ENCODE results near the gene LRRC75B. TPM values are rescaled to one million over a fixed set of nuclear protein-coding genes. Genes with fewer than 3 reads are reported as not detected.

Gene LRRC75B
- total and polyA plus RNA-seq, 2 of the 8 experiments (the other 6 are each of a cell fraction or from before 2014, with no cell fraction given): 12.2 to 26.6 TPM

DNA sequence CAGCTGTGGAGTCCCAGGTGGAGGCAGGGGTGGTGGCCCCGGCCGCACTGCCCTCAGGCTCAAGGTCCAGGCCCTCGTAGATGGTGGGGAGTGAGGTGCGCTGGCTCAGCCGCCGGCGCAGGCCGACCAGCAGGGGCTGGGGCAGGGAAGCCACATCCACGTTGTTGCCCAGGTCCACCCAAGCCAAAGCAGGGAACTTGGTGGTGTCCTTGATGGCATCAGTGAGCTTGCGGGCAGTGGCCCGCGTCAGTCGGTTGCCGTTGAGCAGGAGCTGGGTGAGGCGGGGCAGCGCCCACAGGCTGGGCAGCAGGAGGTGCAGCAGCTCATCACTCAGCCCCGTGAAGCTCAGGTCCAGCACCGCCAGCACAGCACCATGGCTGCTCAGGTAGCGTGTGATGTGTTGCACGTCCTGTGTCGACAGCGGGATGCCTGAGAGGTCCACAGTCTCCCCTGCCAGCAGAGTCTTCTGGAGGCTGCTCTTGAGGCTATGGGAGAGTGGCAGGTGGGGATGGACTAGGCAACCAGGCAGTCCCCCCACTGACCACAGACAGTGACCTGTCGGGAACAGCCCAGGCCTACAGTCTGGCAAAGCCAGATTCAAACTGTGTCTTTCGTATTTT, 6.8 kb downstream of the LRRC75B start:
- no peak overlapping the region for H2BK15ac ChIP-seq (ENCODE audit: low read length)
- H3K27ac ChIP-seq (ENCODE audit: low read depth, low read length): no peak overlapping the region
- TF ChIP-seq KDM1A (IDR thresholded peaks at IDR 0.05; ENCODE audit: borderline replicate concordance, low read length): no peak
- H4K8ac ChIP-seq (ENCODE audit: extremely low read depth, insufficient read depth, low read length): no peak overlapping the region
- H2BK5ac ChIP-seq (ENCODE audit: low read depth, low read length): no peak overlapping the region
- H2BK120ac ChIP-seq (replicated peaks; ENCODE audit: low read depth, low read length): no peak overlapping the region
- H3K23me2 ChIP-seq (ENCODE audit: low read depth, low read length): no peaks in the 10 kb centered on the region
- ChIA-PET POLR2A (ENCODE audit: partially characterized antibody) (interaction anchor here (1.9 to 3.3 kb wide), 3 partner anchors 14 to 30 kb away, joined by 5 to 23 read pairs (median 18); partner anchors contain the start of genes GUCD1 and SNRPD3), CTCF (ENCODE audit: partially characterized antibody) (interaction anchor here (1.1 kb wide), 1 partner anchor 12 kb away, joined by 3 read pairs; no protein-coding TSS in a partner anchor)
- H4K20me1 ChIP-seq (replicated peaks in 1 of 2; ENCODE audit: control insufficient read depth in 1 of 2, insufficient read depth in 2 of 2, low read length in 2 of 2): peaks cover 0 to 2% of the 10 kb centered on the region in 2 experiments
- H3K14ac ChIP-seq (ENCODE audit: insufficient read length): no peak overlapping the region
- no peaks in the 10 kb centered on the region; the same call in 1 of the 2 replicates for H3K79me1 ChIP-seq (ENCODE audit: low read depth, low read length)
- no peak overlapping the region for H3K4ac ChIP-seq (replicated peaks; ENCODE audit: insufficient read length, low read depth, low read length)
- FAIRE-seq: no peak
- no peaks in the 10 kb centered on the region for H3K79me2 ChIP-seq (ENCODE audit: control insufficient read depth in 1 of 2, insufficient read depth in 2 of 2, low read length in 2 of 2)
- H2BK20ac ChIP-seq (ENCODE audit: low read length): no peak overlapping the region
- H4K91ac ChIP-seq (replicated peaks; ENCODE audit: insufficient read length, low read length): no peak overlapping the region
- H3K9me3 ChIP-seq (ENCODE audit: insufficient read depth in 2 of 2, low read depth in 1 of 2, low read length in 1 of 2): no peaks in the 10 kb centered on the region
- H3K9ac ChIP-seq (replicated peaks in 1 of 4; ENCODE audit: extremely low read depth in 1 of 4, low read depth in 3 of 4, low read length in 3 of 4): no peak overlapping the region
- H3K4me3 ChIP-seq (ENCODE audit: extremely low read depth in 1 of 4, insufficient read depth in 2 of 4, low read depth in 3 of 4, low read length in 4 of 4): no peak overlapping the region
- H2AK5ac ChIP-seq (ENCODE audit: low read depth, low read length): no peak overlapping the region
- peaks cover 0 to 5% (median under 1%) of the 10 kb centered on the region in 4 experiments; a peak in 3 of 8 replicates for H3K36me3 ChIP-seq (ENCODE audit: control insufficient read depth in 2 of 4, insufficient read depth in 4 of 4, low read length in 3 of 4)
- no peak for DNase-seq (ENCODE audit: low read depth in 1 of 2, low spot score in 2 of 2)
- H3K23ac ChIP-seq (ENCODE audit: insufficient read length): no peak overlapping the region
- no peaks in the 10 kb centered on the region for H3K27me3 ChIP-seq (replicated peaks in 1 of 4; ENCODE audit: control insufficient read depth in 3 of 4, extremely low read depth in 1 of 4, insufficient read depth in 3 of 4, low read length in 3 of 4)
- H4K5ac ChIP-seq (ENCODE audit: insufficient read length, low read depth, low read length): no peak overlapping the region
- H3K18ac ChIP-seq (ENCODE audit: extremely low read depth, low read length): no peak overlapping the region
- H3K4me1 ChIP-seq (replicated peaks in 1 of 4; ENCODE audit: control insufficient read depth in 3 of 4, insufficient read depth in 4 of 4, low read length in 3 of 4): no peaks in the 10 kb centered on the region
- no peak overlapping the region for H2AFZ ChIP-seq (ENCODE audit: low read length)
- 93% methylated on average over 24 of the region's 24 CpGs; no CpG with 5 or more reads in 1 of the 2 experiments for WGBS, 2 experiments (ENCODE audit: extremely low coverage in 1 of 2, insufficient coverage in 1 of 2, insufficient read length in 1 of 2, insufficient replicate concordance in 2 of 2, low coverage in 1 of 2, low lambda C conversion rate in 2 of 2, missing lambda C conversion rate in 1 of 2)
- H3K56ac ChIP-seq (replicated peaks; ENCODE audit: insufficient read length, low read depth, low read length): no peak overlapping the region
- H2BK12ac ChIP-seq (ENCODE audit: low read depth, low read length): no peak overlapping the region
- no peak overlapping the region for H3K4me2 ChIP-seq (ENCODE audit: insufficient read depth in 1 of 2, low read depth in 2 of 2, low read length in 2 of 2)
